ENCODE measurements around the gene PDZD4.

The PDZD4 gene

DNA sequence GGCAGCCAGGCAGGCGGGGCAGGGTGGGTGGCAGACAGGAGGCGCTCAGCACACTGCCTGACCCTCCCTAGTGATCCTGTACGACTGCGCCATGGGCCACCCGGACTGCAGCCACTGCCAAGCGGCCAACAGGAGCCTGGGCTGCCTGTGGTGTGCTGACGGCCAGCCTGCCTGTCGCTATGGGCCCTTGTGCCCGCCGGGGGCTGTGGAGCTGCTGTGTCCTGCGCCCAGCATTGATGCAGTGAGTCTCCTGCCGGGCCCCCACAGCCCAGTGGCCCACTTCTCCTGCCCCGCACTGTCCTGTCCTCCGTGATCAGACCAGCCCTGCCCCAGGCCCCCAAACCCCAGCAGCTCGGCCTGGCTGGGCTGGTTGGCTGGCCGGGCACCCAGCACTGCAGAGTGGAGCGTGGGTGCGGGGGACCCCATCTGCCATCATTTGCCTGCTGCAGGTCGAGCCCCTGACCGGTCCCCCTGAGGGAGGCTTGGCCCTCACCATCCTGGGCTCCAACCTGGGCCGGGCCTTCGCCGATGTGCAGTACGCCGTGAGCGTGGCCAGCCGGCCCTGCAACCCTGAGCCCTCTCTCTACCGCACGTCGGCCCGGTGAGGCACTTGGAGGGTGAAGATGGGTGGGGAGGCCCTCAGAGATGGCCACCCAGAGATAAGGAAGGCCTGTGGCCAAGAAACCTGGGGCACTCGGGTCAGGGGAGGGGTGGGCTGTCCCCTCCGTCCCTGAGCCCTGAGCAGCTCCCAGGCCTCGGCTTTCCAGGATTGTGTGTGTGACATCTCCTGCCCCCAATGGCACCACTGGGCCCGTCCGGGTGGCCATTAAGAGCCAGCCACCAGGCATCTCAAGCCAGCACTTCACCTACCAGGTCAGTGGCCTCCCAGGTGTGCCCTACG is 58.7 kb downstream of the PDZD4 start:
- Histone ChIP-seq H3K4me1 (ENCODE audit: insufficient read depth, poor library complexity, severe bottlenecking) (no peaks in the 10 kb centered on the region), H3K9me3 (ENCODE audit: severe bottlenecking) (no peaks in the 10 kb centered on the region), H3K4me3 (ENCODE audit: severe bottlenecking) (no peak overlapping the region), H3K36me3 (ENCODE audit: low read depth) (no peaks in the 10 kb centered on the region), H3K27ac (ENCODE audit: poor library complexity, severe bottlenecking) (no peak overlapping the region), H3K27me3 (ENCODE audit: insufficient read depth, poor library complexity, severe bottlenecking) (no peaks in the 10 kb centered on the region)
- DNase-seq (ENCODE audit: low spot score), result peak; percentile 40
- TF ChIP-seq CTCF (IDR thresholded peaks at IDR 0.05; ENCODE audit: poor library complexity, severe bottlenecking), result no peak
- no peak for ATAC-seq (ENCODE audit: low read depth)

GRCh38 chrX:153770601-153771414 is 59.5 kb downstream of the PDZD4 start:
- H3K4me3 ChIP-seq (ENCODE audit: severe bottlenecking), result no peak overlapping the region
- no peak overlapping the region for H3K27ac ChIP-seq (ENCODE audit: poor library complexity, severe bottlenecking)
- TF ChIP-seq CTCF (IDR thresholded peaks at IDR 0.05; ENCODE audit: poor library complexity, severe bottlenecking), result no peak
- H3K4me1 ChIP-seq (ENCODE audit: insufficient read depth, poor library complexity, severe bottlenecking), result no peaks in the 10 kb centered on the region
- H3K27me3 ChIP-seq (ENCODE audit: insufficient read depth, poor library complexity, severe bottlenecking), result no peaks in the 10 kb centered on the region
- no peaks in the 10 kb centered on the region for H3K9me3 ChIP-seq (ENCODE audit: severe bottlenecking)
- no peaks in the 10 kb centered on the region for H3K36me3 ChIP-seq (ENCODE audit: low read depth)
- DNase-seq (ENCODE audit: low spot score) (no peak), ATAC-seq (ENCODE audit: low read depth) (no peak)

DNA sequence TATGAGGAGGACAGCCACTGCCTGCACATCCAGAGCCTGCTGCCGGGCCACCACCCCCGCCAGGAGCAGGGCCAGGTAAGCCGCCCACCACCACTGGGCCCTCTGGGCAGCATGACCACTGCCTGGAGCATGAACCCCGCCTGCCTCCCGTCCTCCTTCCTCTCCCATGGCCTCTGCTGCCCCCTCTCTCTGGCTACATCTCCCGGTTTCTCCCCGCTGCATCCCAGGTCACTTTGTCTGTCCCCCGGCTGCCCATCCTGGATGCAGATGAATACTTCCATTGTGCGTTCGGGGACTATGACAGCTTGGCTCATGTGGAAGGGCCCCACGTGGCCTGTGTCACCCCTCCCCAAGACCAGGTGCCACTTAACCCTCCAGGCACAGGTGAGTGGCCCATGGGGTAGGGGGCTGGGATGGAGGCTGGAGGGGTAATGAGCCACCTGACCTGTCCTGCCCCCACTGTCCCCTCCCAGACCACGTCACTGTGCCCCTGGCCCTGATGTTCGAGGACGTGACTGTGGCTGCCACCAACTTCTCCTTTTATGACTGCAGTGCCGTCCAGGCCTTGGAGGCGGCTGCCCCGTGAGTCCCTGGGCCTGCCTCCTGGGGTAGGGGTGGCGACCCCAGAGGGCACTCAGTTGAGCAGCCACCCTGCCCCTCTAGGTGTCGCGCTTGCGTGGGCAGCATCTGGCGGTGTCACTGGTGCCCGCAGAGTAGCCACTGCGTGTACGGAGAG is 60.3 kb downstream of the PDZD4 start:
- ATAC-seq (ENCODE audit: low read depth) (no peak), DNase-seq (ENCODE audit: low spot score) (peak; percentile 33)
- Histone ChIP-seq H3K27me3 (ENCODE audit: insufficient read depth, poor library complexity, severe bottlenecking) (no peaks in the 10 kb centered on the region), H3K4me1 (ENCODE audit: insufficient read depth, poor library complexity, severe bottlenecking) (no peaks in the 10 kb centered on the region), H3K4me3 (ENCODE audit: severe bottlenecking) (no peak overlapping the region), H3K27ac (ENCODE audit: poor library complexity, severe bottlenecking) (no peak overlapping the region), H3K9me3 (ENCODE audit: severe bottlenecking) (no peaks in the 10 kb centered on the region), H3K36me3 (ENCODE audit: low read depth) (no peaks in the 10 kb centered on the region)
- TF ChIP-seq CTCF (IDR thresholded peaks at IDR 0.05; ENCODE audit: poor library complexity, severe bottlenecking), result no peak

GRCh38 chrX:153769158-153769864 is 61.0 kb downstream of the PDZD4 start:
- Histone ChIP-seq H3K36me3 (ENCODE audit: low read depth) (no peaks in the 10 kb centered on the region), H3K4me1 (ENCODE audit: insufficient read depth, poor library complexity, severe bottlenecking) (no peaks in the 10 kb centered on the region), H3K27me3 (ENCODE audit: insufficient read depth, poor library complexity, severe bottlenecking) (no peaks in the 10 kb centered on the region), H3K9me3 (ENCODE audit: severe bottlenecking) (no peaks in the 10 kb centered on the region), H3K4me3 (ENCODE audit: severe bottlenecking) (no peak overlapping the region), H3K27ac (ENCODE audit: poor library complexity, severe bottlenecking) (no peak overlapping the region)
- ATAC-seq (ENCODE audit: low read depth) (no peak), DNase-seq (ENCODE audit: low spot score) (peak; percentile 41)
- no peak for TF ChIP-seq CTCF (IDR thresholded peaks at IDR 0.05; ENCODE audit: poor library complexity, severe bottlenecking)

Measured in RWPE2 (cell line).